ENCODE measurements around the gene MINDY4.

MINDY4 gene

DNA sequence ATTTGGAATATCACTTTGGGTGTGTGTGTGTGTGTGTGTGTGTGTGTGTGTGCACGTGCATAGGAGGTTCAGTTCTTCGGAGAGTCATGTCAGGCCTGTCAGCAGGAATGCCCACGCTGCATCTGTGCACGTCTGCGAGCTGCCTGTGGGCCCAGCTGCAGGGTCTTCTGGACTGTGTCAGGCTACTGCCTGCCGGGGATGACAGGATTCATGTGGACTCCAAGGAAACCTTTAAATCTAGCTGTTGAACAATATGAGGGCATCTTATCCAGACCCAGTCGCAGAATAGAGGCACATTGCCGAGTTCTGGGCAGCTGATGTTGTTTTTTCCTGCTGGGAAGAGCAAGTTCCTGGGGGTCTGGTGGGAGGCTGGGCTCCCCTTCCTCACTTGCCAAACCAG lies 159.4 kb downstream of the MINDY4 start:
- no peak for DNase-seq (ENCODE audit: low spot score)

DNA sequence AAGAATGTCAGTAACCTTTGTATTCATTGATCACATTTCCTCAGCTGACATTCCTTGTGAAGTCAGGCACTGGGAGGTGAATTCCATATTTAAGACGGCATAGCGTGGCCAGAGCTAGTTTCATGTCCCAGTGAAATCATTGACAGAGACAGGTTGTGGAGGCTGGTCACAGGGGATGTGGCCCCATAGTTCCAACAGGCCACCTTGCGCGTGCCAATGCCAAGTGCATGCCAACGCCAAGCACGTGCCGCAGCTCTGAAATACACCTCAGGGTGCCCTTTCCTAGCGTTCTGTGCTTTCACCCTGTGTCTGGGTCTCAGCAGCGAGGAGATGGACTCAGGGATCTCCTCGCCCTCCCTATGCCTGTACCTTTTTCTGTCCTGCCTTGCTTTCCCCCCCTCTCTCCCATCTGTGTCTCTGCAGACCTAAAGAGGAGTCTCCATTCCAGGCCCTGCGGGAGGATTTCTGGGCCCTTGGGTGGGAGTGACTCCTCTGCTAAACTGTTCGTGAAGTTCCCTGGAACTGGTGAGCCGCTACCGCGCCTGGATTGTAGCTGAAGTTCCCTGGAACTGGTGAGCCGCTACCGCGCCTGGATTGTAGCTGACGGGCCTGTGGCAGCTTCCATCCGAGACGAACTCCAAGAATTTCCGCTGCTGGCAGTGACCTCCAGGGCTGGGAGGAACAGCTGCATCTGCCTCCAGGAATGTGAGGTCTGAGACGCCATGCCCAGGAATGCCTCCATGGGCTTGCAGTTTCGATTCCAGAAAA lies 160.1 kb downstream of the MINDY4 start:
- peak; percentile 92 for DNase-seq (ENCODE audit: low spot score)

DNA sequence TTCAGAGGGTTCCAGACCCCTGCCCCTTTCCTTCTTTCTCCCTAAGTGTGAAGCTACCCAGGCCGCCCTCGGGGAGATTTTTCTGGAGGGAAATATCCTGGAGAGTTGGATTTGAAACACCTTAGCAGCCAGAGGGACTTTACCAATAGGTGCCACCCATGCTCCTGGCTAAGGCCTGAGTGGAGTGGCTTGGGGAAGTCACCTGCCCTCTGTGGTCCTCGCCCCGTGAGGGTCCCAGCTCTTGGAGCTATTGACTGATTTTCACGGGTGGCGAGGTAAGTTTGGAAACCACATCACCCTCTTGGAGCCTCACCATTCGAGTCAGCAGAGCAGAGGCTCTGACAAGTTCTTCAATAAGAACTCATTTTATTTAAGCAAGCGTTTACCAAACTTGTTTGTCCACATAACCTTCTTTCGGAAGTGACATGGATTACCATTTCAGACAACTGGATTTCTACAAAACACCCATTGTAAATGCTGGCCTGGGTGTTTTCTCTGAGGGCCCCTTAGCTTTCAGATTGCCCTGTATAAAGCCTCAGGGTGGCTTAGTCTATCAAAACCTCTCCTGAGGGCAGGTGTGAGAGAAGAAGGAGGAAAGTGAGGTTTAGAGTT lies 160.8 kb downstream of the MINDY4 start:
- peak; percentile 7 for DNase-seq (ENCODE audit: low spot score)

DNA sequence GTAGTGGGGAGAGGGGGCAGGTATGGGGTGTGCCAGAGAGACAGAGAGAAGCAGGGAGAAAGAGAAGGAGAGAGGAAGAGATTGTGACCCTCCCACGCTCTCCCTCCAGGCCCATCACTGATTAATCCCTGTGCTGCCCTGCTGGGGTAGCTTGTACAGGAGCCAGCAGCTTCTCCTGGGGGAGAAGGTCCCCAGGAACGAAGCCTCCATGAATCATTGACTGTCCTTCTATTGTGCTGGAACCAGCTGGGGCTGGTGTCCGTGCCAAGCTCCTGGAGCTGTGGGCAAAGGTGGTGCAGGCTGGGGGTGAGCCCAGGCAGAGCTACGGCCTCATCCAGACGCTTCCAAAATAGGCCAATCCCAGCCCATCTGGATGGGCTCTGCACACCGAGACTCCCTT lies 161.3 kb downstream of the MINDY4 start:
- peak; percentile 8 for DNase-seq (ENCODE audit: low spot score)

DNA sequence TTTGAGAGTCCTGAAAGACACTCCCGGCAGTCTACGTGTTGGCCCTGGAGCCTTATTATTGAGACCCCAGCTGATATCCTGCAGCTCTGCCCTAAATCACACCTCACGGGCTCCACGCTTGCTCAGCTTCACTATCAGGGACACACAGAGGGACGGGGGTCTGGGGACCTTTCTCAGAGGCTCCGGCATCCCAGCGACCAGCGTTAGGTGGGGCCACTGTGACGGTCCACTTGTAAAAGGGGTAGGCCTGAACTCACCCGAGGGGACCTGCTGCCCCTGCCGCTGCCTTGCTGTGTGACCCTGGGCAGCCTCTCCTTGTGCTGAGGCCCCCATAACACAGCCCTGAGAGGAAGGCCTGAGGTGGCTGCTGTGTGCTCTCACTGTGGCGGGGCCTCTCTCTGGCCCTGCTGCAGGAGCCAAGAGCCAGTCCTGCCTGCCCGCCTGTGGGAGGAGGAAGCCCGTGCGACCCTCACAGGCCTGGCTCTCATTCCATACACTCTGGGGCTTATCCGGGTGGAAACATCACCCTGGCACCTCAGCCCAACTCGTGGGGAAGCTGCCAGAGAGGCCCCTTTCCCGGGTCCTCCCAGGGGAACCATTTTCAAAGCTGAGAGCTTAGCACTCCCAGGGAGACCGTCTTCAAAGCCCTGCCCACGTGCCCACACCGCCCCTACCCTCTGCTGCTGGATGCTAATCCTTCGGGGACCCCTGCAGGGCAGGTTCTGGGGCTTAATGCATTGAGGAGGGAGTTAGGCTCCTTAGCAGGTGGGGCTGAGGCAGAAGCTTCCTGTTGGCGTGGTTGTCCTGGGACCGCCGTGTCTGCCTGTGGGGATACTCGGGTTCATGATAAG lies 162.1 kb downstream of the MINDY4 start:
- peak; percentile 5 for DNase-seq (ENCODE audit: low spot score)

DNA sequence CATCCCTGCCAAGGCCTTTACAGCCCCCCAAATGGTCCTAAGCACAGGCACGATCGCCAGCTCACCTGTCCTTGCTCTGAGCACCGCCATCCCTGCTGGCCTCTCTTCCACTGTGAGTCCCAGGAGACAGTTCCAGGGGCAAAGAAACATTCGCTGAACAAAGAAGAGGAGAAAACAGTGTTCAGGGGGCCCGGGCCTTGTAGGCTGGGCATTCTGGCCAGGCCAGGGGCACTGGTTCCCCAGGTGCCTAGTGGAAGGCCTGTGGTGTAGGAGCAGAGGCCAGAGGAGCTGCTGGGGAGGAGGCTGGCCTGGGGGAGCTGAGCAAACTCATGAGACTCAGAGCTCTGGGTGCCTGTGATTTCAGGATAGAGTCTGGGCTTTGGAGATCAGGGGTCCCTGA lies 163.0 kb downstream of the MINDY4 start:
- DNase-seq (ENCODE audit: low spot score) = peak; percentile 4

DNA sequence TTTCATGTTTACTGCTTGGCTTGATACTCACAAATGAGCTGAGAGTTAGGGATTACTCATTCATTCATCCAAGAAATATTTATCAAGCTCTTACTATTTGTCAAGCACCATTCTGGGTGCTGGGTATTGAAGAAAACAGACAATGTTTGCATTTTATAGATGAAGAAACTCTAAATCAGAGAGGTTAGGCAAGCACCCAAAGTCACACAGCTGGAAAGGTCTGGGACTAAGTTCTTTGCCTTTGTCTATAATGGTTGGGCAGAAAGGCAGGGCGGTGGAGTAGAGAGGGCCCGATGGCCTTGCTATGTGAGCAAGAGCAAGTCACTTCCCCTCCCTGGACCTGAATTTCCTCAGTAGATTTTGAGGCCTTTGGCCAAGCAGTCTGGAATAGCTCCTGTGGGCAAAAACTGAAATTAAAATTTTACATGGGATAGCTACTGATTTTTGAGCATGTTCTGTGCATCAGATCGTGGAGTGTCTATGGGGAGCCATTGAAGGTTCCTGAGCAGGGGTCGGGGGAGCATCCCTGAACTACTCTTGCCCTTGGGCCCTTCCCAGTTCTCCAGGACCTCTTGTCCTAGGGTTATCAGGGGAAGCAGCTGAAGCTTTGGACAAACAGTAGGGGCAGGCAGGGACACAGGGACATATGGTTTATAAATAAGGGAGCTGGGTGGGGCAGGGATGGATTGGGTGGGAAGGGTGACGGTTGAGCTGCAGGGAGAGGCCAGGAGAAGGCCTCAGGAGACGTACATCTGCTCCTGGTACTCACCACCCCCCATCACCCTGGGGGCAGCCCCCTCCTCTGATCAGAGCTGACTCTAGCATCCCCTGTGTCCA lies 163.7 kb downstream of the MINDY4 start:
- DNase-seq (ENCODE audit: low spot score) = no peak

DNA sequence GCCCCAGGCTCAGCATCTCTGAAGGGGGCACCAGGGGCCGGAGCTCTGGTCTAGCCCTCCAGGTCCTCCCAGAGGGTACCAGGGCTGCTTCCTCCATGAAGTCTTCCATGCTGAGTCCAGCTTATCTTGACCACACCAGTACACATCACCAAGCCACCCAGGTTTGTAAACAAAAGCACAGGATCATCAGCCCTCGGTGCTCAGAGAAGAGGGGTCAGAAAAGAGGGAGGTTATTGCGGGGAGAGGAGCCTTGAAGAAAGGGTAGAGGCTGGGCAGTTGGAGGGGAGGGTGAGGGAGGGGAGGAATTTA lies 164.3 kb downstream of the MINDY4 start:
- DNase-seq (ENCODE audit: low spot score) = no peak

DNA sequence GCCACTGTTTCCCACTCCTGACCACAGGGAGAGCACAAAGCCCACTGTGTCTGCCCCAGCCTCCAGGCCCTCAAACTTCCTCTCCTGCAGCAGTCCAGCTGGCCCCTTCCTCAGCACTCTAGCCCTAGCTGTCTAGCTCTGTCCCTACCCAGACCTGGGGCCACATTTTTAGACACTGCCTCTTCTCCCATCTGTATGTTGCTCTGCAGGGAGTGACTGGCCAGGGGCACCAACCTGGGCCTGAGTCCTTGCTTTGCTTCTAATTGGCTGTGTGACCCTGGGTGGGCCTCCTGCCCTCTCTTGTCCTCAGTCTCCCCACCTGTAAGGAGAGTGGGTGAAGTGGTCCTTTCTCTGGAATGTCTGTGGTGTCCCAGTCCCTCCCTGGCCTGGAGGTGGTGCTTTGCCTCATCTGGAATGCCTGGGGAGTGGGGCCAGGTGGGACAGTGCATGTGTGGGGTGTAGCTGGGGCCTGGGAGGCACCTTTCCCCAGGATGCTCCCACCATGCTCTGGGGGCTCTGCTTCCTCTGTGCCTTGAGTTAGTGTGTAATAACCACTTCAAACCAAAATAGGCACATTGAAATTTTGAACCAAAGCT lies 165.5 kb downstream of the MINDY4 start:
- DNase-seq (ENCODE audit: low spot score) = peak; percentile 4

DNA sequence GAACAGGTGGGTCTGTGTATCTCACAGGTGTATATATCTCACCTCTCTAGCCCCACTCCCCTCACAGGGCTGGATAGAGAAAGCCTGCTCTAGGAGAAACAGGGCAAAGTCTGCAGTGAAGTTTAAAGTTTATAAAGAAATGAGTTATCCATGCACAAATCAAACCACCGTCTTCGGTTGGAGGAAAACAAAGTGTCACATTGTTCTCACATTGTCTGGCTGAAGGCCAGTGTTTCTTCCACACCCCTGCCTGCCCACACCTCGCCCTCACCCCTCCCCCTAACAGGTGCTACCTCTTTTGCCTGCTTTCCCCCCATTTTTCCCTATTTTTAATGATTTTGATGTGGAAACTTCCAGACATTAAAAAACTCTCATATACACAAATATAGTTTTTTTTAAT lies 166.2 kb downstream of the MINDY4 start:
- DNase-seq (ENCODE audit: low spot score) = no peak

DNA sequence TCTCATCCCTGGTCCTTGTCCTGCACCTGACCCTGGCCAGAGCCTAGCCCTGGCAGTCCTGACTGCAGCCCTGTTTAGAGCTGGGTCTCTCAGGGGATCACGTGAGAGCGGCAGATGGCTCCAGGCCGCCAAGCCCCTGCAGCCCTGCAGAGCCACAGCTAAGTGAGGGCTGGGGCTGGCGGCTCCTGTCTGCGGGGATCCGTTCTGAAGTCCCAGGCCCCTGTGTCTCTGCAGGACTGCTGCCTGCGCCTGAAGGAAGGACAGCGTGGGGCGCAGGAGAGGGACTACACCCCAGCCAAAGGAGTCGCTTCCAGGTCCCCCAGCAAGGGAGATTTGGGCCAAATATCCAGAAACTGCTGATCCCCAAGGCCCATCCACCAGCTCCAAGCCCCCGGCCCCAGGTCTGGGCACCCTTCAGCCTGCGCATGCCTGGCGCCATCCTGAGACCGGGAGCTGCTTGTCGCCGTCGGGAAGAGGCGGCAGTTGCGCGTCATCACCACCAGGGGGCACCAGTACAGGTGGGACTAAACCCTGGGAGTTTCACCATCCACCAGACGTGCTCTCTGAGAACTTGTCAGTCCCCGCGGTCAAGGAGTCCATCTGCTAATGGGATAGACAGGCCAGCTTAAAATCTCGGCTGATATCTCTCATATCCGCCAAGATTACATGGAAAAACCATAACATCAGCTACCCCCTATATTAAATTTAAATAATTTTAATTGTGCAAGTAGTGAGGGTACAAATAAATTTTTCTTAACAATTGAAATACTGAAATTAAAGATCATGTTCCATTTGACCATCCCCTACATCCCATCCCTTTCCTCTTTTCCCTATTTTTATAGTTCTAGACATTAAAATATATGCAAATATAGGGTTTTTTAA lies 167.5 kb downstream of the MINDY4 start:
- peak; percentile 88 for DNase-seq (ENCODE audit: low spot score)

DNA sequence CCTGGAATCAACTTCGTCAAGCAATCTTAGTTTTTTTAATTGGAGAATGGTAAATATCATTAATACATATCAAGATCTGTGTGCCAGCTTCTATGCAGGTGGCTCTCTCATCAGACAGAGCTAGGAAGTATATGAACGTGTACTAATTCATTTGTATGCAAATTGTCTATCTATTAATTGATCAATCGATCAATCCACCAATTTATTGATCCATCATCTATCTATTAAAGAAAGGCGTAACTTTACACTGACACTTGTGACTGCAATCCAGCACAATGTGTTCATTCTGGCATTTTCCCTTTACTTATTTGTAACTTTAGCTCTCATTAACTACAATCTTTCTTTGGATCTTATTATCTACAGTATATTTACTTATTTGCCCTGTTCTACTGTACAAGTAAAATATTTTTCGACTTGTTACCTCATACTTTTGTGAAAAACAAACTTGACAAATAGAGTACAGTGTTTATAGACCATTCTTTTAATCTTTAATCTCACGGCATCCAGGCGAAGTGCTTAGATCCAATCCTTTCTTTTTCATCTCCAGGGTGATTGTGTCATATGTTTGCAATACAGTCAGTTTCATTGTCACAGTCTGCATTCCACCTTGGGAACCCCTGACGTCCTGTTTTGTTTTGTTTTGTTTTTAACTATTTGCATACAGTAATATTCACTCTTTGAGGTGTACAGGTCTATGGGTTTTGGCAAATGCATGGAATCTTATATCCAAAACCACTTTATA lies 170.5 kb downstream of the MINDY4 start:
- no peak for DNase-seq (ENCODE audit: low spot score)

Measured in AG20443 (cell line).